GM12873 (cell line): ENCODE data around the gene STK36.

ENCODE experiments used
- CTCF ChIP-seq: IDR thresholded peaks from 2 replicates; pipeline ENCODE4 v1.5.1; 2012; ENCODE audit warnings: low read depth, mild to moderate bottlenecking, moderate library complexity, low read length, control low read depth; ENCODE audit not compliant: insufficient read depth; ENCODE audit errors: missing control alignments

Gene STK36

GRCh38 chr2:218710687-218711549 is 39.0 kb downstream of the STK36 start, which contains the start of gene TTLL4:
TTLL4 (plus strand) TSS chr2:218710835; CDS start chr2:218737677, 26,842 bp downstream.
- peak; percentile 73 for TF ChIP-seq CTCF

GRCh38 chr2:218711550-218711929 is 39.7 kb downstream of the STK36 start:
- TF ChIP-seq CTCF = no peak

GRCh38 chr2:218713922-218714321 is 42.0 kb downstream of the STK36 start:
- TF ChIP-seq CTCF = no peak

GRCh38 chr2:218716070-218716469 is 44.2 kb downstream of the STK36 start:
- TF ChIP-seq CTCF = no peak

- TF ChIP-seq CTCF = no peak
Observed at GRCh38 chr2:218717262-218717661, 45.4 kb downstream of the STK36 start.

GRCh38 chr2:218718058-218718457 is 46.2 kb downstream of the STK36 start:
- no peak for TF ChIP-seq CTCF

GRCh38 chr2:218719457-218719856 is 47.6 kb downstream of the STK36 start:
- TF ChIP-seq CTCF = no peak
